ENCODE data around the gene PITX2.

DNA sequence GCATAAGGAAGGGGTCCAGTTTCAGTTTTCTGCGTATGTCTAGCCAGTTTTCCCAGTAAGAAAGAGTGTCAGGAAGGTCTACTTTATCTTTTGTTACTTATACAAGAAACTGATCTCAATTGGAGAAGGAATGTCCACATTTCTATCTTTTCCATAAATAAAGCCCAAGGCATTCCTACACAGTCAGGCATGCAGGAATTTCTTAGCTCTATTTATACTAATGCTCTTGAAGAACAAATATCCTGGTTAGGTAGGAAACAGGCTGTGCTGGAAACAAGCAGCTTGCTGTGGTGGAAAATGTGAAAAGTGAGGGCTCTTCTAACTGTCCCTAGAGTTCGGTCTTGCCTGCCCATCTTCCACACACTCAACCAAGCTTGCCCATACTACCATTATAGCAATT is 37.9 kb upstream of the PITX2 start:
- TF ChIP-seq CTCF (IDR thresholded peaks at IDR 0.05): no peak
- TF ChIP-seq POLR2A (IDR thresholded peaks at IDR 0.05): no peak

Data from thyroid gland (tissue), 4 donors.